Right lobe of liver (tissue), 6 donors: Measurements from ENCODE around the gene MEP1B. TPM values are rescaled to one million over a fixed set of nuclear protein-coding genes. Genes with fewer than 3 reads are reported as not detected.
"Not testable (repeated sequence)": the region's sequence is repeated elsewhere in the genome, so short reads cannot be mapped to it uniquely, and the experiment has no call there.

ENCODE experiments used
- ATAC-seq, 4 donors: fragments of 200-7000 bp; cut with Tn5 transposase; one replicate each; pipeline ENCODE4 v1.9.1; 2020; ENCODE audit warnings: mild to moderate bottlenecking in 4 of 4, moderate library complexity in 4 of 4
- DNase-seq, 3 donors: peaks; one replicate each; pipeline ENCODE4 v3.0.0-alpha.2; 2020
- H3K27ac ChIP-seq, 3 donors: fragments of 200-600 bp; one replicate each; pipeline ENCODE4 v1.8.0; 2022
- H3K27me3 ChIP-seq, 2 donors: fragments of 200-600 bp; one replicate each; pipeline ENCODE4 v1.8.0; 2022
- H3K36me3 ChIP-seq, 4 donors: fragments of 200-600 bp; sonication (generic) in 1 of 4; one replicate each; pipeline versions ENCODE4 v1.5.1 to v1.8.0; 2017 to 2022; ENCODE audit warnings: control low read depth in 1 of 4
- H3K4me1 ChIP-seq, 4 donors: fragments of 200-600 bp; sonication (generic) in 1 of 4; one replicate each; pipeline versions ENCODE4 v1.5.1 to v1.8.0; 2017 to 2022; ENCODE audit warnings: control low read depth in 1 of 4
- H3K4me3 ChIP-seq, 3 donors: fragments of 200-600 bp; one replicate each; pipeline ENCODE4 v1.8.0; 2022
- H3K9me3 ChIP-seq, 4 donors: fragments of 200-600 bp; sonication (generic) in 1 of 4; one replicate each; pipeline versions ENCODE4 v1.5.1 to v1.8.0; 2017 to 2022; ENCODE audit warnings: control low read depth in 1 of 4
- POLR2A ChIP-seq: fragments of 450-650 bp; IDR thresholded peaks from one replicate; pipeline ENCODE4 v1.6.1; 2017; ENCODE audit warnings: antibody characterized with exemption, mild to moderate bottlenecking
- WGBS: methylation state at CpG from one replicate; pipeline ENCODE4 v1.1.6; 2018; ENCODE audit warnings: low coverage, low lambda C conversion rate; ENCODE audit not compliant: insufficient coverage; ENCODE audit errors: missing lambda C conversion rate; 5-methylcytosine and 5-hydroxymethylcytosine counted together
- intact Hi-C, 2 donors: fragments of 100-400 bp; cut with DNase I; formaldehyde crosslinking; loops; one replicate each; pipeline versions ENCODE4 v1.11.2 to v1.14.1; 2022
- total RNA-seq, 6 experiments: library from RNA; depleted of rRNA in 2 of 6; stranded (reverse); fragments of >200 nt in 2 of 6; fragmentation: NEBNext Ultra II Directional in 3 of 6; extraction: Animal tissue kit (Norgen Biotek cat#: 25700) in 3 of 6; gene quantifications; one replicate each; pipeline versions ENCODE4 v1.1.0 to v1.2.4, GENCODE V29; 2016 to 2023
- TF ChIP-seq, protein P1 (sequence below), 4 donors: fragments of 200-600 bp in 3 of 4; fragments of 450-650 bp in 1 of 4; IDR thresholded peaks; one replicate each; pipeline versions ENCODE4 v1.5.1 to v1.8.0; 2016 to 2022; ENCODE audit warnings: antibody characterized with exemption in 4 of 4, mild to moderate bottlenecking in 2 of 4
- donor health status: DM: no; HTN: yes; CAD: no.
- donor health status: DM: no; HTN: no; CAD: no.
- donor health status: DM: no; HTN: no; CAD: no.
- donor health status: DM: no; HTN: yes; CAD: no.
- donor health status: DM: no; HTN: yes; CAD: no.

Gene MEP1B
- total RNA-seq, 6 experiments from 2014 or later = 0.56 to 1.7 (median 0.66) TPM; not detected in 2

DNA sequence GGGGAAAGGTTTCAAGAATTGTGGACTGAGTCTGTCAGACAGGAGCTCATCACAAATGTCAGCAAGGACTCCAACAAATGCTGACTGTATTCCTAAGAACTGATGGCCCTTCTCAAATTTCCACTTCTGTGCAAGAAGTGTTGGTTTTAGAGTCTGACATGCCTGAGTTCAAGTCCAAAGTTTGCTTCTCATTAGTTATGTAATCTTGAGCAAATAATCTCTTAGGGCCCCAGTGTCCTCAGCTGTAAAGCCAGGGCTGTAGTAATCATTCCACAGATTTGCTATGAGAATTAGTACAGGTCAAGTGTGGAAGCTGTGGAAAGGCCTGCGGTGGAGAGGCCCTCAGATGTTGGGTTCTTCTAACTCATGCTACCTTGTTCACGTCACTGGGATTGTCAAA, 23.9 kb downstream of the MEP1B start:
- WGBS = 25% methylated on average over 2 of the region's 2 CpGs
- no peaks in the 10 kb centered on the region for H3K27me3 ChIP-seq
- H3K4me1 ChIP-seq = peaks cover 0 to 32% (median 3%) of the 10 kb centered on the region in 4 donors
- no peak for DNase-seq
- peak; percentile 90 to 99 (median 92) for ATAC-seq
- H3K4me3 ChIP-seq = no peak overlapping the region
- peak overlapping the region in 2 of 3 donors; percentile 52 to 73 for H3K27ac ChIP-seq
- TF ChIP-seq, protein P1, sequence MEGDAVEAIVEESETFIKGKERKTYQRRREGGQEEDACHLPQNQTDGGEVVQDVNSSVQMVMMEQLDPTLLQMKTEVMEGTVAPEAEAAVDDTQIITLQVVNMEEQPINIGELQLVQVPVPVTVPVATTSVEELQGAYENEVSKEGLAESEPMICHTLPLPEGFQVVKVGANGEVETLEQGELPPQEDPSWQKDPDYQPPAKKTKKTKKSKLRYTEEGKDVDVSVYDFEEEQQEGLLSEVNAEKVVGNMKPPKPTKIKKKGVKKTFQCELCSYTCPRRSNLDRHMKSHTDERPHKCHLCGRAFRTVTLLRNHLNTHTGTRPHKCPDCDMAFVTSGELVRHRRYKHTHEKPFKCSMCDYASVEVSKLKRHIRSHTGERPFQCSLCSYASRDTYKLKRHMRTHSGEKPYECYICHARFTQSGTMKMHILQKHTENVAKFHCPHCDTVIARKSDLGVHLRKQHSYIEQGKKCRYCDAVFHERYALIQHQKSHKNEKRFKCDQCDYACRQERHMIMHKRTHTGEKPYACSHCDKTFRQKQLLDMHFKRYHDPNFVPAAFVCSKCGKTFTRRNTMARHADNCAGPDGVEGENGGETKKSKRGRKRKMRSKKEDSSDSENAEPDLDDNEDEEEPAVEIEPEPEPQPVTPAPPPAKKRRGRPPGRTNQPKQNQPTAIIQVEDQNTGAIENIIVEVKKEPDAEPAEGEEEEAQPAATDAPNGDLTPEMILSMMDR (IDR thresholded peaks at IDR 0.05) = no peak
- no peaks in the 10 kb centered on the region for H3K9me3 ChIP-seq
- no peaks in the 10 kb centered on the region for H3K36me3 ChIP-seq
- intact Hi-C loops = no loop called here

DNA sequence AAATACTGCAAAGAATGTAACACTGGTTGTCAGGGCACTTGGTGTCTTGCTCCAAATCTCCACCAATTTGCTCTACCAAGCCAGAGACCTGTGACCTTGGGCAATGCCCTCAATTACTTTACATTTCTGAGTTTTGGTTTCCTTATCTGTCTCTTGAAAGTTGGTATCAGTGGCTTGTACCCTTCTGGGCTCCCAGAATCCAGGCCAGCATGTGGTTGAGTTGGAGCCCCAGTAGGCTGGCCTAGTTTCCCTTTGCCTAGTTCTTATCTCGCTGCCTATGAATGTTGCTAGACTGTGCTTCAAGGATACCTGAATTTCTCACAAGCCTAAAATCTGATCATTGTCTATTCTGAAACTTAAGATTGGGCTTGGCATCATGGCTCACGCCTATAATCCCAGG, 26.6 kb downstream of the MEP1B start:
- H3K27me3 ChIP-seq = no peaks in the 10 kb centered on the region
- no peak for ATAC-seq
- no peak for DNase-seq
- 100% methylated on average over 1 of the region's 2 CpGs for WGBS
- H3K9me3 ChIP-seq = no peaks in the 10 kb centered on the region
- intact Hi-C loops = no loop called here
- no peak for TF ChIP-seq POLR2A
- TF ChIP-seq, protein P1 (IDR thresholded peaks at IDR 0.05) = no peak
- H3K4me3 ChIP-seq = no peak overlapping the region
- H3K27ac ChIP-seq = no peak overlapping the region
- H3K4me1 ChIP-seq = peaks cover 0 to 14% (median 0%) of the 10 kb centered on the region in 4 donors
- no peaks in the 10 kb centered on the region for H3K36me3 ChIP-seq

DNA sequence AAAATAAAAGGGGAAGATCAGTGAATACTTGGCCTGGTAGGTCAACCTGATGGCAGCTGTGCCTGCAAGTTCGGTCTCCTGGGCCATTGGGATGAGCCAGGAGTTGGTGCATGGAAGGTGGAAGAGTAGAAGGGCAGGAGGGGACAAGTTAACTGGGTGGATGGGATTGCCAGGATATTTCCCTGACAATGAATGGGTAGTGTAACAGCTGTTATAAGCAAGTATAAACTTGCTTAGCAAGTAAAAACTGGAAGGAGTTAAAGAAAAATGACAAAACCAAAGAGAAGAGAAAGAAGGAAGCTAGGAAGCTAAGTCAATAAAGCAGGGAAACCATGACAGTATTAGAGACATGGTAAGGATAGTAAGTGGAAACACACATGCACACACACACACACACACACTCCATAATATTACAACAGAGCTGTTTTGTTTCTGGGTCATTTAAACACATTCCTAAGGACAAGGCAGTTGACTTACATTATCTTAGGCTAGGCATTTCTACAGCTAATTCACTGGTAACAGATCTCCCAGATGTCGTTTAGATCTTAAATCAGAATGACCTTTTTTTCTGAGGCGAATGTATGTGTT, 29.7 kb downstream of the MEP1B start:
- no peaks in the 10 kb centered on the region for H3K9me3 ChIP-seq
- H3K4me1 ChIP-seq = peaks cover 0 to under 1% (median 0%) of the 10 kb centered on the region in 4 donors
- no peak overlapping the region for H3K27ac ChIP-seq
- ATAC-seq (no peak), DNase-seq (no peak)
- TF ChIP-seq POLR2A = no peak
- TF ChIP-seq, protein P1 (IDR thresholded peaks at IDR 0.05) = no peak
- H3K27me3 ChIP-seq = no peaks in the 10 kb centered on the region
- no peak overlapping the region for H3K4me3 ChIP-seq
- WGBS = 79% methylated on average over 3 of the region's 3 CpGs
- intact Hi-C loops = no loop called here
- no peaks in the 10 kb centered on the region for H3K36me3 ChIP-seq

DNA sequence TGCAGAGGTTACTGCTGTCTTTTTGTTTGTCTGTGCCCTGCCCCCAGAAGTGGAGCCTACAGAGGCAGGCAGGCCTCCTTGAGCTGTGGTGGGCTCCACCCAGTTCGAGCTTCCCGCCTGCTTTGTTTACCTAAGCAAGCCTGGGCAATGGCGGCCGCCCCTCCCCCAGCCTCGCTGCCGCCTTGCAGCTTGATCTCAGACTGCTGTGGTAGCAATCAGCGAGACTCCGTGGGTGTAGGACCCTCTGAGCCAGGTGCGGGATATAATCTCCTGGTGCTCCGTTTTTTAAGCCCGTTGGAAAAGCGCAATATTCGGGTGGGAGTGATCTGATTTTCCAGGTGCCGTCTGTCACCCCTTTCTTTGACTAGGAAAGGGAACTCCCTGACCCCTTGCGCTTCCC, 43.5 kb downstream of the MEP1B start:
- H3K9me3 ChIP-seq, DNase-seq, ATAC-seq, intact Hi-C loops, H3K27ac ChIP-seq, H3K4me3 ChIP-seq, H3K27me3 ChIP-seq, H3K4me1 ChIP-seq, H3K36me3 ChIP-seq: not testable (repeated sequence)
- WGBS = 95% methylated on average over 10 of the region's 15 CpGs

DNA sequence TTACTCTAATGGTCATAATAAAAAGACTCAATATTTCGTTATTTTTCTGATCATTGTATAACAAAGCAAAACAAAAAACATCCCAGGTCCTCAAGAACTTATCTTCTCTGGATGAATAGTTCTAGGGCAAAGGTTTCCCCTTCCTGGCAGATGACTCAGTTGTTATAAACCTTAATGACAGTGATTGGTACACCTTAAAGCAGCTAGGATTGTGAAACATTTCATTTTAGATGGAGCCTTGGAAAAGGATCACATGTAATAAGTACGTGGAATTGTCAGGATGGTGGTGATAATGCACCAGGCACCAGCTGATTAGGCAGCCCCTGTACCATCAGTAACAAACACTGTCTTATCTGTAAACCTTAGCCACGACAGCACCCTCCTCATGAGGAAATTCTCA, 47.2 kb downstream of the MEP1B start:
- WGBS = 56% methylated on average over 3 of the region's 3 CpGs
- Histone ChIP-seq H3K9me3 (no peaks in the 10 kb centered on the region), H3K4me1 (no peaks in the 10 kb centered on the region), H3K27ac (no peak overlapping the region), H3K36me3 (no peaks in the 10 kb centered on the region), H3K27me3 (no peaks in the 10 kb centered on the region), H3K4me3 (no peak overlapping the region)
- TF ChIP-seq POLR2A = no peak
- TF ChIP-seq, protein P1 (IDR thresholded peaks at IDR 0.05) = no peak
- ATAC-seq (no peak), DNase-seq (no peak)
- intact Hi-C loops = no loop called here
